Astrocyte (in vitro differentiated cells and primary cell): ENCODE data around the gene DTNA. TPM values are rescaled to one million over a fixed set of nuclear protein-coding genes. Genes with fewer than 3 reads are reported as not detected.

Source experiments
- DNase-seq: peaks from one replicate; pipeline ENCODE4 v3.0.0-alpha.2; 2010; ENCODE audit warnings: low read depth
- FAIRE-seq: peaks from 2 replicates; lab custom pipeline; 2011; peaks lifted over from hg19 to GRCh38; lab: Jason Lieb, UNC
- H2AFZ ChIP-seq: 2 replicates; pipeline ENCODE4 v1.6.0; 2012; ENCODE audit warnings: low read depth, low read length, inconsistent platforms
- H3K27ac ChIP-seq: 2 replicates; pipeline ENCODE4 v1.5.1; 2011; ENCODE audit warnings: low read depth, low read length, inconsistent platforms
- H3K27me3 ChIP-seq: 2 replicates; pipeline ENCODE4 v1.6.0; 2011; ENCODE audit warnings: low read length, inconsistent platforms; ENCODE audit not compliant: insufficient read depth
- H3K36me3 ChIP-seq: 2 replicates; pipeline ENCODE4 v1.5.1; 2011; ENCODE audit warnings: low read length, inconsistent platforms; ENCODE audit not compliant: insufficient read depth
- H3K4me1 ChIP-seq: 2 replicates; pipeline ENCODE4 v1.5.1; 2011; ENCODE audit warnings: low read length, inconsistent platforms; ENCODE audit not compliant: insufficient read depth
- H3K4me2 ChIP-seq: 2 replicates; pipeline ENCODE4 v1.6.0; 2012; ENCODE audit warnings: low read length, inconsistent platforms
- H3K4me3 ChIP-seq: 2 replicates; pipeline ENCODE4 v1.5.1; 2011; ENCODE audit warnings: low read depth, mild to moderate bottlenecking, low read length, inconsistent platforms; ENCODE audit not compliant: insufficient read depth
- H3K79me2 ChIP-seq: 2 replicates; pipeline ENCODE4 v1.6.0; 2012; ENCODE audit warnings: mild to moderate bottlenecking, low read length, inconsistent platforms; ENCODE audit not compliant: insufficient read depth
- H3K9ac ChIP-seq: 2 replicates; pipeline ENCODE4 v1.6.0; 2012; ENCODE audit warnings: mild to moderate bottlenecking, low read length, inconsistent platforms
- H3K9me3 ChIP-seq: 2 replicates; pipeline ENCODE4 v1.5.1; 2012; ENCODE audit warnings: low read depth, mild to moderate bottlenecking, low read length, inconsistent platforms; ENCODE audit not compliant: insufficient read depth
- H4K20me1 ChIP-seq: 2 replicates; pipeline ENCODE4 v1.6.0; 2012; ENCODE audit warnings: low read length, inconsistent platforms; ENCODE audit not compliant: insufficient read depth
- H3K27ac Mint-ChIP-seq: one replicate; pipeline ENCODE4 v1.8.0; 2021; ENCODE audit warnings: mild to moderate bottlenecking, mixed read lengths; ENCODE audit not compliant: unreplicated experiment
- H3K27me3 Mint-ChIP-seq: one replicate; pipeline ENCODE4 v1.8.0; 2021; ENCODE audit warnings: low read depth, mixed read lengths; ENCODE audit not compliant: unreplicated experiment
- H3K36me3 Mint-ChIP-seq: one replicate; pipeline ENCODE4 v1.8.0; 2021; ENCODE audit warnings: low read depth, mixed read lengths; ENCODE audit not compliant: unreplicated experiment
- H3K4me1 Mint-ChIP-seq: one replicate; pipeline ENCODE4 v1.8.0; 2021; ENCODE audit warnings: low read depth, mixed read lengths; ENCODE audit not compliant: unreplicated experiment
- H3K4me3 Mint-ChIP-seq: one replicate; pipeline ENCODE4 v1.8.0; 2021; ENCODE audit warnings: mild to moderate bottlenecking, moderate library complexity, mixed read lengths; ENCODE audit not compliant: unreplicated experiment
- H3K9me3 Mint-ChIP-seq: one replicate; pipeline ENCODE4 v1.8.0; 2021; ENCODE audit warnings: mild to moderate bottlenecking, mixed read lengths; ENCODE audit not compliant: unreplicated experiment
- CTCF ChIP-seq: IDR thresholded peaks from 2 replicates; pipeline ENCODE4 v1.5.1; 2011; ENCODE audit warnings: low read depth, mild to moderate bottlenecking, inconsistent platforms, low read length, moderate library complexity; ENCODE audit not compliant: insufficient read depth
- EZH2 ChIP-seq: IDR thresholded peaks from 2 replicates; pipeline ENCODE4 v1.6.1; 2012; ENCODE audit warnings: mild to moderate bottlenecking, low read length, inconsistent platforms; ENCODE audit not compliant: insufficient read depth
- total RNA-seq: library from RNA; stranded (reverse); gene quantifications from 2 replicates; pipeline ENCODE4 v1.2.1, GENCODE V29; 2021

DTNA gene
- total RNA-seq, 1 donor from 2014 or later, result 41.1 TPM

DNA sequence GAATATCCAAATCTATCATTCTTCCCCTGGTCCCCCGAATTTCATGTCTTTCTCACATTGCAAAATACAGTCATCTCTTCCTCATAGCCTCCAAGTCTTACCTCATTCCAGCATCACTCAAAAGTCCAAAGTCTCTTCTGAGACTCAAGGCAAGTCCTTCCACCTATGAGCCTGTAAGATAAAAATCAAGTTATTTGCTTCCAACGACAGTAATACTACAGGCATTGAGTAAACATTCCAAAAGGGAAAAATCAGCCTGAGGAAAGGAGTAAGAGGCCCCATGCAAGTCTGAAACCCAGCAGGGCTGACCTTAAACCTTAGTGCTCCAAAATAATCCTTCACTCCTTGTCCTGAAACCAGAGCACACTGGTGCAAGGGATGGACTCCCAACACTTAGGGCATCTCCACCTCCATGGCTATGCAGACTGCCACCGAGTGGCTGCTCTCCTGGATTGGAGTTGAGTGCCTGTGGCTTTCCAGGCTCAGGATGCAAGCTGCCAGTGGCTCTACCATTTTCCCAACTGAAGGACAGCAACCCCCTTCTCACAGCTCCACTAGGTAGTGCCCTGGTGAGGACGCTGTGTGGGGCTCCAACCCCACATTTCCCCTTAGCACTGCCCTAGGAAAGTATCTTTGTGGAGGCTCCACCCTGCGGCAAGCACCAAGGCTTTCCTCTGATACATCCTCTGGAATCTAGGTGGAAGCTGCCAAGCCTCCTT, 16.3 kb downstream of the DTNA start:
- Histone ChIP-seq H3K4me2 (no peak overlapping the region), H3K9ac (no peak overlapping the region)
- no peak for FAIRE-seq

GRCh38 chr18:34729264-34729663, 19.2 kb downstream of the DTNA start:
- H3K4me3 Mint-ChIP-seq, result no peak overlapping the region
- Histone ChIP-seq H4K20me1 (no peaks in the 10 kb centered on the region), H3K79me2 (no peaks in the 10 kb centered on the region), H3K9ac (no peak overlapping the region), H3K27ac (no peak overlapping the region), H3K27me3 (no peaks in the 10 kb centered on the region), H2AFZ (no peak overlapping the region), H3K4me3 (no peak overlapping the region), H3K4me2 (no peak overlapping the region), H3K4me1 (no peaks in the 10 kb centered on the region), H3K36me3 (no peaks in the 10 kb centered on the region), H3K9me3 (no peaks in the 10 kb centered on the region)
- peaks cover 4% of the 10 kb centered on the region for H3K36me3 Mint-ChIP-seq
- H3K9me3 Mint-ChIP-seq, result peaks cover 12% of the 10 kb centered on the region
- no peak overlapping the region for H3K27ac Mint-ChIP-seq
- peaks cover 5% of the 10 kb centered on the region for H3K4me1 Mint-ChIP-seq
- TF ChIP-seq EZH2, result no peak
- TF ChIP-seq CTCF, result peak; percentile 53
- no peaks in the 10 kb centered on the region for H3K27me3 Mint-ChIP-seq
- DNase-seq (no peak), FAIRE-seq (peak; percentile 9)

More for the DNA sequence above, 16.3 kb downstream of the DTNA start:
- Histone ChIP-seq H2AFZ (no peak overlapping the region), H3K27ac (no peak overlapping the region), H3K27me3 (no peaks in the 10 kb centered on the region), H3K9me3 (no peaks in the 10 kb centered on the region), H4K20me1 (no peaks in the 10 kb centered on the region), H3K36me3 (no peaks in the 10 kb centered on the region), H3K79me2 (no peaks in the 10 kb centered on the region), H3K4me1 (no peaks in the 10 kb centered on the region), H3K4me3 (no peak overlapping the region)
- Mint-ChIP-seq H3K4me3 (no peak overlapping the region), H3K27ac (no peak overlapping the region), H3K27me3 (no peaks in the 10 kb centered on the region), H3K36me3 (peaks cover 4% of the 10 kb centered on the region), H3K9me3 (peaks cover 9% of the 10 kb centered on the region), H3K4me1 (peaks cover 9% of the 10 kb centered on the region)
- TF ChIP-seq EZH2 (no peak), CTCF (no peak)
- no peak for DNase-seq

DNA sequence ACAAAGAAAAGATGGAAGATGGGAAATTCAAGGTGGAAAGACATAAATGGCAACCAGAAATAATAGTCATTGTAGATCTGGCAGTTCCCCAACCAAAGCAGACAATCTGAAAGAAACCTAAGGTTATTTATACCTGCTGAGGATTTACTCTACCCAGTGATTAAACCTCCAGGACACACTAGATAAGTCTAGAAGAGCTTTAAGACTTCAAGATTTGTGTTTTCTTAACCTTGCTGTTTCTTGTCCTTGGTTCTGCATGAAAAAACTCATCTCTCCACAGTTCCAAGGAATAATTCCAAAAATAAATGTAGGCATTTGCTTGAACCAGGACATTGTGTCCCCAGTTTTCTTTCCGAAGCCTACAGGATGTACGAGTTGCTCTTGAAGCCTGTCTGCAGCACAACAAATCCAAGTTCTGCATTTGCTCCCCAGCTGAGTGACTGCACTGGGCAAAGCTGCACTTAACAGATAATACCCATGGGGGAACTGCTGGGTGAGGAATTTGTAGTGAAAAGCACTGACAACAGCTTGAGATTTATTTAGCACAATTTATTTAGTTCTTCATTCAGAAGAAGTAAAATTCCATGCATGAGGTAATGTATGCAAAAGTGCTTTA, 19.8 kb downstream of the DTNA start:
- H3K4me2 ChIP-seq, result no peak overlapping the region
- H3K4me3 Mint-ChIP-seq, result no peak overlapping the region
- no peaks in the 10 kb centered on the region for H3K27me3 Mint-ChIP-seq
- no peaks in the 10 kb centered on the region for H3K27me3 ChIP-seq
- H4K20me1 ChIP-seq, result no peaks in the 10 kb centered on the region
- no peaks in the 10 kb centered on the region for H3K9me3 ChIP-seq
- no peaks in the 10 kb centered on the region for H3K4me1 ChIP-seq
- H3K4me3 ChIP-seq, result no peak overlapping the region
- FAIRE-seq (no peak), DNase-seq (no peak)
- no peak overlapping the region for H3K27ac Mint-ChIP-seq
- H3K79me2 ChIP-seq, result no peaks in the 10 kb centered on the region
- H3K9ac ChIP-seq, result no peak overlapping the region
- no peak overlapping the region for H2AFZ ChIP-seq
- peaks cover 5% of the 10 kb centered on the region for H3K4me1 Mint-ChIP-seq
- peaks cover 10% of the 10 kb centered on the region for H3K9me3 Mint-ChIP-seq
- TF ChIP-seq EZH2 (no peak), CTCF (no peak)
- no peak overlapping the region for H3K27ac ChIP-seq
- peaks cover 6% of the 10 kb centered on the region for H3K36me3 Mint-ChIP-seq
- no peaks in the 10 kb centered on the region for H3K36me3 ChIP-seq
